H1 (cell line): Measurements from ENCODE around the gene ATR. TPM values are rescaled to one million over a fixed set of nuclear protein-coding genes. Genes with fewer than 3 reads are reported as not detected.

Experiments
- CTCF ChIA-PET: fragments of 300-600 bp; sonication (Branson Sonifier 250); formaldehyde crosslinking; loops from one replicate; lab custom pipeline; 2021; ENCODE audit not compliant: partially characterized antibody; lab: Charles Lee
- POLR2A ChIA-PET: fragments of 300-600 bp; sonication (Branson Sonifier 250); formaldehyde crosslinking; loops from one replicate; lab custom pipeline; 2021; ENCODE audit warnings: inconsistent platforms; ENCODE audit not compliant: partially characterized antibody; lab: Charles Lee
- DNase-seq, 2 experiments: peaks; one replicate each; pipeline versions ENCODE4 v3.0.0 to v3.0.0-alpha.2; 2010 to 2022; ENCODE audit warnings: low spot score in 2 of 2, low read depth in 1 of 2, mixed read lengths in 1 of 2
- FAIRE-seq: peaks from 2 replicates; lab custom pipeline; 2011; peaks lifted over from hg19 to GRCh38; lab: Jason Lieb, UNC
- H2AFZ ChIP-seq: 2 replicates; pipeline ENCODE4 v1.8.1; 2012; ENCODE audit warnings: low read length, inconsistent platforms
- H2AK5ac ChIP-seq: 2 replicates; pipeline ENCODE4 v1.6.1; 2013; ENCODE audit warnings: low read depth, low read length
- H2BK120ac ChIP-seq: replicated peaks from 2 replicates; pipeline ENCODE3; 2013; ENCODE audit warnings: low read depth, low read length, inconsistent platforms
- H2BK12ac ChIP-seq: 2 replicates; pipeline ENCODE4 v1.6.1; 2013; ENCODE audit warnings: low read depth, low read length
- H2BK15ac ChIP-seq: 2 replicates; pipeline ENCODE4 v1.6.1; 2013; ENCODE audit warnings: low read length
- H2BK20ac ChIP-seq: 2 replicates; pipeline ENCODE4 v1.6.1; 2013; ENCODE audit warnings: low read length
- H2BK5ac ChIP-seq: 2 replicates; pipeline ENCODE4 v1.6.1; 2013; ENCODE audit warnings: low read depth, low read length
- H3K14ac ChIP-seq: 2 replicates; pipeline ENCODE4 v1.6.1; 2013; ENCODE audit warnings: inconsistent platforms; ENCODE audit not compliant: insufficient read length
- H3K18ac ChIP-seq: 2 replicates; pipeline ENCODE4 v1.6.1; 2013; ENCODE audit warnings: low read length; ENCODE audit errors: extremely low read depth
- H3K23ac ChIP-seq: 2 replicates; pipeline ENCODE4 v1.6.1; 2013; ENCODE audit warnings: inconsistent platforms; ENCODE audit not compliant: insufficient read length
- H3K23me2 ChIP-seq: 2 replicates; pipeline ENCODE4 v1.6.1; 2013; ENCODE audit warnings: low read depth, low read length
- H3K27ac ChIP-seq: 2 replicates; pipeline ENCODE4 v1.6.1; 2011; ENCODE audit warnings: low read depth, low read length, inconsistent platforms
- H3K27me3 ChIP-seq, 4 experiments: replicated peaks in 1 of 4; 1 replicate in 1 of 4; 2 replicates in 3 of 4; pipeline versions ENCODE4 v1.6.1 to v1.8.1; 2011 to 2013; ENCODE audit warnings: low read length in 3 of 4, mild to moderate bottlenecking in 3 of 4, inconsistent platforms in 2 of 4, mixed read lengths in 2 of 4, moderate library complexity in 1 of 4; ENCODE audit not compliant: control insufficient read depth in 3 of 4, insufficient read depth in 3 of 4; ENCODE audit errors: extremely low read depth in 1 of 4
- H3K36me3 ChIP-seq, 4 experiments: 2 replicates each; pipeline versions ENCODE4 v1.6.1 to v1.8.1; 2011 to 2013; ENCODE audit warnings: mild to moderate bottlenecking in 4 of 4, low read length in 3 of 4, moderate library complexity in 2 of 4, control low read depth in 1 of 4, inconsistent platforms in 1 of 4; ENCODE audit not compliant: insufficient read depth in 4 of 4, control insufficient read depth in 2 of 4
- H3K4ac ChIP-seq: replicated peaks from 2 replicates; pipeline ENCODE3; 2013; ENCODE audit warnings: low read length, low read depth, mixed read lengths, inconsistent platforms; ENCODE audit not compliant: insufficient read length
- H3K4me1 ChIP-seq, 4 experiments: replicated peaks in 1 of 4; 1 replicate in 1 of 4; 2 replicates in 3 of 4; pipeline versions ENCODE4 v1.6.1 to v1.8.1; 2011 to 2013; ENCODE audit warnings: low read length in 3 of 4, inconsistent platforms in 2 of 4, mixed read lengths in 1 of 4; ENCODE audit not compliant: insufficient read depth in 4 of 4, control insufficient read depth in 3 of 4
- H3K4me2 ChIP-seq, 2 experiments: 2 replicates each; pipeline versions ENCODE4 v1.6.1 to v1.8.1; 2011 to 2013; ENCODE audit warnings: low read depth in 2 of 2, low read length in 2 of 2, control low read depth in 1 of 2, inconsistent platforms in 1 of 2, mild to moderate bottlenecking in 1 of 2; ENCODE audit not compliant: insufficient read depth in 1 of 2
- H3K4me3 ChIP-seq, 4 experiments: fragments of 200-600, 300-600 bp in 1 of 4; sonication (generic), shearing (Covaris generic), sonication (Bioruptor Twin) in 1 of 4; 2 replicates each; pipeline versions ENCODE4 v1.5.1 to v1.8.1; 2011 to 2016; ENCODE audit warnings: low read length in 4 of 4, low read depth in 3 of 4, control low read depth in 2 of 4, inconsistent platforms in 2 of 4, mild to moderate bottlenecking in 2 of 4, mixed read lengths in 1 of 4, moderate library complexity in 1 of 4; ENCODE audit not compliant: insufficient read depth in 2 of 4; ENCODE audit errors: extremely low read depth in 1 of 4
- H3K56ac ChIP-seq: replicated peaks from 2 replicates; pipeline ENCODE3; 2013; ENCODE audit warnings: low read depth, mild to moderate bottlenecking, mixed read lengths, low read length, inconsistent platforms; ENCODE audit not compliant: insufficient read length
- H3K79me1 ChIP-seq: 2 replicates; pipeline ENCODE4 v1.6.1; 2013; ENCODE audit warnings: low read depth, low read length, control low read depth
- H3K79me2 ChIP-seq, 2 experiments: 2 replicates each; pipeline versions ENCODE4 v1.6.1 to v1.8.1; 2012 to 2013; ENCODE audit warnings: low read length in 2 of 2, mild to moderate bottlenecking in 2 of 2, inconsistent platforms in 1 of 2; ENCODE audit not compliant: insufficient read depth in 2 of 2, control insufficient read depth in 1 of 2
- H3K9ac ChIP-seq, 4 experiments: replicated peaks in 1 of 4; 1 replicate in 1 of 4; 2 replicates in 3 of 4; pipeline versions ENCODE4 v1.6.1 to v1.8.1; 2011 to 2013; ENCODE audit warnings: low read depth in 3 of 4, low read length in 3 of 4, control low read depth in 2 of 4, mild to moderate bottlenecking in 2 of 4, moderate library complexity in 2 of 4, inconsistent platforms in 1 of 4; ENCODE audit errors: extremely low read depth in 1 of 4
- H3K9me3 ChIP-seq, 2 experiments: 2 replicates each; pipeline versions ENCODE4 v1.6.1 to v1.8.1; 2012 to 2013; ENCODE audit warnings: mild to moderate bottlenecking in 2 of 2, moderate library complexity in 2 of 2, control low read depth in 1 of 2, inconsistent platforms in 1 of 2, low read depth in 1 of 2, low read length in 1 of 2, mixed read lengths in 1 of 2; ENCODE audit not compliant: insufficient read depth in 2 of 2
- H4K20me1 ChIP-seq, 2 experiments: replicated peaks in 1 of 2; 2 replicates each; pipeline versions ENCODE3 to v1.8.1; 2011 to 2013; ENCODE audit warnings: inconsistent platforms in 2 of 2, low read length in 2 of 2, mild to moderate bottlenecking in 1 of 2; ENCODE audit not compliant: insufficient read depth in 2 of 2, control insufficient read depth in 1 of 2
- H4K5ac ChIP-seq: 2 replicates; pipeline ENCODE4 v1.6.1; 2013; ENCODE audit warnings: low read length, low read depth, mixed read lengths, inconsistent platforms; ENCODE audit not compliant: insufficient read length
- H4K8ac ChIP-seq: 2 replicates; pipeline ENCODE4 v1.8.0; 2013; ENCODE audit warnings: mild to moderate bottlenecking, moderate library complexity, low read length, inconsistent platforms; ENCODE audit not compliant: insufficient read depth; ENCODE audit errors: extremely low read depth
- H4K91ac ChIP-seq: replicated peaks from 2 replicates; pipeline ENCODE3; 2013; ENCODE audit warnings: low read length, mixed read lengths, inconsistent platforms; ENCODE audit not compliant: insufficient read length
- BRCA1 ChIP-seq: IDR thresholded peaks from 2 replicates; pipeline ENCODE4 v1.6.1; 2012; ENCODE audit warnings: low read depth, low read length, improper control_type of control experiment
- EZH2 ChIP-seq: fragments of 200-600 bp; sonication (generic); IDR thresholded peaks from 2 replicates; pipeline ENCODE4 v1.7.1; 2012; ENCODE audit warnings: low read depth, mild to moderate bottlenecking, moderate library complexity, low read length, inconsistent platforms; ENCODE audit not compliant: severe bottlenecking
- FOSL1 ChIP-seq: IDR thresholded peaks from 2 replicates; pipeline ENCODE4 v1.6.1; 2011; ENCODE audit warnings: mild to moderate bottlenecking, low read depth, low read length, moderate library complexity; ENCODE audit not compliant: insufficient read depth
- HDAC2 ChIP-seq, 2 experiments: fragments of 300-600 bp in 1 of 2; sonication (generic) in 1 of 2; IDR thresholded peaks; 2 replicates each; pipeline ENCODE4 v1.6.1; 2011 to 2012; ENCODE audit warnings: low read depth in 2 of 2, low read length in 2 of 2, mild to moderate bottlenecking in 2 of 2, moderate library complexity in 2 of 2, borderline replicate concordance in 1 of 2, inconsistent platforms in 1 of 2
- HDAC6 ChIP-seq: IDR thresholded peaks from one replicate; pipeline ENCODE4 v1.7.1; 2012; ENCODE audit warnings: low read depth, mild to moderate bottlenecking, inconsistent platforms, low read length, moderate library complexity
- NANOG ChIP-seq: IDR thresholded peaks from 2 replicates; pipeline ENCODE4 v1.6.1; 2011; ENCODE audit warnings: low read length, low read depth, mild to moderate bottlenecking, inconsistent platforms; ENCODE audit not compliant: insufficient read depth, poor library complexity, severe bottlenecking
- POLR2AphosphoS5 ChIP-seq: IDR thresholded peaks from 2 replicates; pipeline ENCODE4 v1.6.1; 2011; ENCODE audit warnings: low read depth, low read length
- POU5F1 ChIP-seq: IDR thresholded peaks from 2 replicates; pipeline ENCODE4 v1.6.1; 2011; ENCODE audit warnings: low read depth, mild to moderate bottlenecking, low read length, moderate library complexity
- SP2 ChIP-seq: IDR thresholded peaks from 2 replicates; pipeline ENCODE4 v1.6.1; 2012; ENCODE audit warnings: mild to moderate bottlenecking, low read length, inconsistent platforms
- TAF1 ChIP-seq: IDR thresholded peaks from 2 replicates; pipeline ENCODE4 v1.6.1; 2011; ENCODE audit warnings: mild to moderate bottlenecking, low read depth, low read length
- TBP ChIP-seq: IDR thresholded peaks from 2 replicates; pipeline ENCODE4 v1.6.1; 2011; ENCODE audit warnings: low read depth, low read length, improper control_type of control experiment
- TCF12 ChIP-seq: IDR thresholded peaks from 2 replicates; pipeline ENCODE4 v1.6.1; 2011; ENCODE audit warnings: low read depth, mild to moderate bottlenecking, low read length
- YY1 ChIP-seq: IDR thresholded peaks from 2 replicates; pipeline ENCODE4 v1.6.1; 2011; ENCODE audit warnings: low read depth, mild to moderate bottlenecking, low read length
- WGBS, 2 experiments: shearing (Covaris generic) in 1 of 2; methylation state at CpG; one replicate each; pipeline versions ENCODE4 v1.1.6 to v1.1.7; 2013 to 2015; ENCODE audit warnings: low lambda C conversion rate in 2 of 2, mixed read lengths in 2 of 2, inconsistent platforms in 1 of 2, low coverage in 1 of 2, missing lambda C conversion rate in 1 of 2; ENCODE audit not compliant: insufficient replicate concordance in 2 of 2, insufficient coverage in 1 of 2, insufficient read length in 1 of 2; ENCODE audit errors: extremely low coverage in 1 of 2, missing lambda C conversion rate in 1 of 2; 5-methylcytosine and 5-hydroxymethylcytosine counted together
- polyA plus RNA-seq, 7 experiments: library from polyadenylated mRNA; depleted of rRNA in 3 of 7; stranded (reverse) in 5 of 7; unstranded in 2 of 7; fragments of >200 nt in 5 of 7; fragments of 200-250 nt in 2 of 7; gene quantifications; 1 replicate in 5 of 7; 2 replicates in 1 of 7; 4 replicates in 1 of 7; pipeline versions ENCODE4 v1.2.1 to v1.2.3, GENCODE V29; 2011 to 2013; ENCODE audit warnings: missing spikeins in 2 of 7, mixed read lengths in 2 of 7
- total RNA-seq: library from RNA; stranded (reverse); fragmentation: NEBNext Ultra II Directional; extraction: Animal tissue kit (Norgen Biotek cat#: 25700); gene quantifications from 2 replicates; pipeline ENCODE4 v1.2.1, GENCODE V29; 2021

ATR gene
- total and polyA plus RNA-seq, 2 of the 8 experiments (the other 6 are each of a cell fraction or from before 2014, with no cell fraction given) = 8.4 to 23.2 TPM

DNA sequence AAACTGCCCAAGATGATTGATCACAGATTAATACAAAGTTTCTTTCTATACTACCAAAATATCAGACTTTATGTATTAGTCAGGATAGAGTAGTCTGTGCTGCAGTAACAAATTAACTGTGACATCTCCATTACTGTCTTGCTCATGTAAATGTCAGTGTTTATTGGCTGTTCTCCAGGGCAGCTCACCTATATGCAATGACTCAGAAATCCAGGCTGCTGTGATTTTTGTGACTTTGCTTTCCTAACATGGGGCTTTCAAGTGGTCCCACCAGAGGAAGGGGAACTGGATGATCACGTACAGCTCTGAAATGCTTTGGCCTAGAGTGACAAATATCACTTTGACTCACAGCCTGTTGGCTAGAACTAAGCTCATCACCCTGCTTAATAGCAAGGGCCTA is 30.6 kb upstream of the ATR start:
- 76% methylated on average over 1 of the region's 1 CpG; no CpG with 5 or more reads in 1 of the 2 experiments for WGBS, 2 experiments
- no peaks in the 10 kb centered on the region for H3K23me2 ChIP-seq
- H3K56ac ChIP-seq = no peak overlapping the region
- no peak overlapping the region for H3K4me2 ChIP-seq
- H3K9me3 ChIP-seq = no peaks in the 10 kb centered on the region
- no peak overlapping the region; a peak in 1 of 7 replicates for H3K9ac ChIP-seq
- no peak overlapping the region for H2AFZ ChIP-seq
- H3K4me3 ChIP-seq = no peak overlapping the region
- TF ChIP-seq FOSL1 (no peak), HDAC2 (IDR thresholded peaks at IDR 0.05; ENCODE audit: borderline replicate concordance in 1 of 2, low read depth in 2 of 2, low read length in 2 of 2) (no peak), POU5F1 (no peak), NANOG (no peak), SP2 (no peak), EZH2 (no peak), BRCA1 (no peak), TAF1 (no peak), POLR2AphosphoS5 (no peak), TBP (no peak), HDAC6 (no peak), TCF12 (no peak), YY1 (no peak)
- TF ChIP-seq, all 59 proteins: peak for 0
- H3K14ac ChIP-seq = no peak overlapping the region
- no peak overlapping the region for H3K23ac ChIP-seq
- ChIA-PET CTCF (interaction anchor here (0.9 to 2.7 kb wide), 5 partner anchors 11 to 220 kb away, joined by 3 to 11 read pairs (median 3); no protein-coding TSS in a partner anchor), POLR2A (interaction anchor here (1.0 kb wide), 1 partner anchor 12 kb away, joined by 4 read pairs; no protein-coding TSS in a partner anchor)
- H3K18ac ChIP-seq = no peak overlapping the region
- H3K27me3 ChIP-seq = no peaks in the 10 kb centered on the region
- H4K91ac ChIP-seq = no peak overlapping the region
- no peak overlapping the region for H3K27ac ChIP-seq
- no peak overlapping the region for H2BK12ac ChIP-seq
- no peak overlapping the region for H2BK15ac ChIP-seq
- H3K79me2 ChIP-seq = peaks cover 0 to 7% of the 10 kb centered on the region in 2 experiments; a peak in 1 of 4 replicates
- no peaks in the 10 kb centered on the region for H4K20me1 ChIP-seq
- H2BK5ac ChIP-seq = no peak overlapping the region
- no peak for FAIRE-seq
- no peak overlapping the region for H2AK5ac ChIP-seq
- peaks cover 2% of the 10 kb centered on the region; the same call in 1 of the 2 replicates for H3K79me1 ChIP-seq
- H3K36me3 ChIP-seq = no peaks in the 10 kb centered on the region
- H3K4ac ChIP-seq = no peak overlapping the region
- no peak overlapping the region for H4K8ac ChIP-seq
- no peaks in the 10 kb centered on the region for H3K4me1 ChIP-seq
- H2BK20ac ChIP-seq = no peak overlapping the region
- no peak overlapping the region for H2BK120ac ChIP-seq
- DNase-seq = no peak
- no peak overlapping the region for H4K5ac ChIP-seq
